ENCODE measurements around the gene INTS12.

The INTS12 gene

GRCh38 chr4:105657117-105657765 lies 51.2 kb downstream of the INTS12 start:
- Histone ChIP-seq H4K20me1 (ENCODE audit: insufficient read depth, low read length) (no peaks in the 10 kb centered on the region), H3K27ac (ENCODE audit: low read length) (no peak overlapping the region), H3K27me3 (replicated peaks; ENCODE audit: insufficient read depth, low read length) (no peaks in the 10 kb centered on the region), H3K79me2 (ENCODE audit: low read length) (no peaks in the 10 kb centered on the region), H3F3A (ENCODE audit: insufficient read depth, low read length) (no peaks in the 10 kb centered on the region), H3K9me3 (replicated peaks; ENCODE audit: insufficient read depth, low read length) (no peaks in the 10 kb centered on the region), H3K36me3 (replicated peaks; ENCODE audit: insufficient read depth, low read length) (no peaks in the 10 kb centered on the region), H3K9ac (ENCODE audit: low read length) (no peak overlapping the region), H2AFZ (ENCODE audit: low read length) (no peak overlapping the region), H3K4me2 (ENCODE audit: low read depth, low read length) (no peak overlapping the region), H3K9me2 (replicated peaks; ENCODE audit: insufficient read depth, low read length) (no peaks in the 10 kb centered on the region), H3K4me3 (ENCODE audit: low read length) (no peak overlapping the region), H3K4me1 (ENCODE audit: low read length) (peaks cover 8% of the 10 kb centered on the region)
- DNase-seq: no peak
- TF ChIP-seq EZH2 (optimal IDR thresholded peaks at IDR 0.05; ENCODE audit: low read depth, low read length): no peak
- no peak for TF ChIP-seq CTCF (IDR thresholded peaks at IDR 0.05; ENCODE audit: low read length)
- TF ChIP-seq EZH2phosphoT487 (IDR thresholded peaks at IDR 0.05; ENCODE audit: low read length): no peak

GRCh38 chr4:105652286-105652888 lies 56.1 kb downstream of the INTS12 start:
- Histone ChIP-seq H4K20me1 (ENCODE audit: insufficient read depth, low read length) (no peaks in the 10 kb centered on the region), H3K27me3 (replicated peaks; ENCODE audit: insufficient read depth, low read length) (no peaks in the 10 kb centered on the region), H3F3A (ENCODE audit: insufficient read depth, low read length) (no peaks in the 10 kb centered on the region), H2AFZ (ENCODE audit: low read length) (no peak overlapping the region), H3K36me3 (replicated peaks; ENCODE audit: insufficient read depth, low read length) (no peaks in the 10 kb centered on the region), H3K4me2 (ENCODE audit: low read depth, low read length) (no peak overlapping the region), H3K4me3 (ENCODE audit: low read length) (no peak overlapping the region), H3K4me1 (ENCODE audit: low read length) (no peaks in the 10 kb centered on the region), H3K9me3 (replicated peaks; ENCODE audit: insufficient read depth, low read length) (no peaks in the 10 kb centered on the region), H3K79me2 (ENCODE audit: low read length) (no peaks in the 10 kb centered on the region), H3K9me2 (replicated peaks; ENCODE audit: insufficient read depth, low read length) (no peaks in the 10 kb centered on the region), H3K27ac (ENCODE audit: low read length) (no peak overlapping the region), H3K9ac (ENCODE audit: low read length) (no peak overlapping the region)
- TF ChIP-seq EZH2 (optimal IDR thresholded peaks at IDR 0.05; ENCODE audit: low read depth, low read length): no peak
- TF ChIP-seq EZH2phosphoT487 (IDR thresholded peaks at IDR 0.05; ENCODE audit: low read length): no peak
- no peak for TF ChIP-seq CTCF (IDR thresholded peaks at IDR 0.05; ENCODE audit: low read length)
- DNase-seq: no peak

GRCh38 chr4:105651884-105652283 lies 56.6 kb downstream of the INTS12 start:
- H3K9ac ChIP-seq (ENCODE audit: low read length): no peak overlapping the region
- H3K4me3 ChIP-seq (ENCODE audit: low read length): no peak overlapping the region
- H3K4me2 ChIP-seq (ENCODE audit: low read depth, low read length): no peak overlapping the region
- no peaks in the 10 kb centered on the region for H3K4me1 ChIP-seq (ENCODE audit: low read length)
- no peaks in the 10 kb centered on the region for H3K9me2 ChIP-seq (replicated peaks; ENCODE audit: insufficient read depth, low read length)
- H4K20me1 ChIP-seq (ENCODE audit: insufficient read depth, low read length): no peaks in the 10 kb centered on the region
- DNase-seq: no peak
- TF ChIP-seq EZH2phosphoT487 (IDR thresholded peaks at IDR 0.05; ENCODE audit: low read length) (no peak), EZH2 (optimal IDR thresholded peaks at IDR 0.05; ENCODE audit: low read depth, low read length) (no peak), CTCF (IDR thresholded peaks at IDR 0.05; ENCODE audit: low read length) (no peak)
- H3K27me3 ChIP-seq (replicated peaks; ENCODE audit: insufficient read depth, low read length): no peaks in the 10 kb centered on the region
- H2AFZ ChIP-seq (ENCODE audit: low read length): no peak overlapping the region
- H3K36me3 ChIP-seq (replicated peaks; ENCODE audit: insufficient read depth, low read length): no peaks in the 10 kb centered on the region
- no peaks in the 10 kb centered on the region for H3K9me3 ChIP-seq (replicated peaks; ENCODE audit: insufficient read depth, low read length)
- H3K27ac ChIP-seq (ENCODE audit: low read length): no peak overlapping the region
- no peaks in the 10 kb centered on the region for H3F3A ChIP-seq (ENCODE audit: insufficient read depth, low read length)
- no peaks in the 10 kb centered on the region for H3K79me2 ChIP-seq (ENCODE audit: low read length)
